Measurements from ENCODE around the gene ZNF148. TPM values are rescaled to one million over a fixed set of nuclear protein-coding genes. Genes with fewer than 3 reads are reported as not detected.
"Not testable (repeated sequence)": the region's sequence is repeated elsewhere in the genome, so short reads cannot be mapped to it uniquely, and the experiment has no call there.

ZNF148 gene
- total RNA-seq, 4 donors from 2014 or later: 32.4 to 50.7 (median 39.4) TPM

DNA sequence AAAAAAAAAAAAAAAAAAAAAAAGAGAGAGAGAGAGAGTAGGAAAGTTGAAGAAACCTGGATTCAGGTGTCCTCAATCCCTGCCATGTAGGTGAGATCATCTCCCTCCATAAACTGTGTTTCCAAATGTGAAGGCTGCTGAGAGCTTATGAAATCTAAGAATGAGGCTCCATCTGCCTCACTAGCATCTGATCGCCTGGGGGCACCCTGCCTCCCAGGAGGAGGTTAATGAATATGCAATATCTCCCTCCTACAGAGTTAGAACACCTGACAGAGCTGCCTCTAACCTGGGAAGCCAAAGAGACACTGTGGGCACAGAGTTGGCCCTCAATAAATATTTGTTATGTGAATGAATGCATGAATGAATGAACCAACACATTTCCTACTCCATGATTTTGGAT lies 23.8 kb upstream of the ZNF148 start:
- H3K4me3 ChIP-seq: no peak overlapping the region
- WGBS, 2 donors (ENCODE audit: low coverage in 1 of 2): 0 to 33% methylated on average over 1 of the region's 1 CpG
- TF ChIP-seq POLR2A (IDR thresholded peaks at IDR 0.05) (no peak), POLR2AphosphoS5 (IDR thresholded peaks at IDR 0.05) (no peak), EP300 (IDR thresholded peaks at IDR 0.05) (no peak)
- TF ChIP-seq, protein P1, sequence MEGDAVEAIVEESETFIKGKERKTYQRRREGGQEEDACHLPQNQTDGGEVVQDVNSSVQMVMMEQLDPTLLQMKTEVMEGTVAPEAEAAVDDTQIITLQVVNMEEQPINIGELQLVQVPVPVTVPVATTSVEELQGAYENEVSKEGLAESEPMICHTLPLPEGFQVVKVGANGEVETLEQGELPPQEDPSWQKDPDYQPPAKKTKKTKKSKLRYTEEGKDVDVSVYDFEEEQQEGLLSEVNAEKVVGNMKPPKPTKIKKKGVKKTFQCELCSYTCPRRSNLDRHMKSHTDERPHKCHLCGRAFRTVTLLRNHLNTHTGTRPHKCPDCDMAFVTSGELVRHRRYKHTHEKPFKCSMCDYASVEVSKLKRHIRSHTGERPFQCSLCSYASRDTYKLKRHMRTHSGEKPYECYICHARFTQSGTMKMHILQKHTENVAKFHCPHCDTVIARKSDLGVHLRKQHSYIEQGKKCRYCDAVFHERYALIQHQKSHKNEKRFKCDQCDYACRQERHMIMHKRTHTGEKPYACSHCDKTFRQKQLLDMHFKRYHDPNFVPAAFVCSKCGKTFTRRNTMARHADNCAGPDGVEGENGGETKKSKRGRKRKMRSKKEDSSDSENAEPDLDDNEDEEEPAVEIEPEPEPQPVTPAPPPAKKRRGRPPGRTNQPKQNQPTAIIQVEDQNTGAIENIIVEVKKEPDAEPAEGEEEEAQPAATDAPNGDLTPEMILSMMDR (IDR thresholded peaks at IDR 0.05): no peak
- H3K27me3 ChIP-seq: peaks cover 6% of the 10 kb centered on the region
- H3K36me3 ChIP-seq: no peaks in the 10 kb centered on the region
- no peak for ATAC-seq
- H3K4me1 ChIP-seq: no peaks in the 10 kb centered on the region
- no peaks in the 10 kb centered on the region for H3K9me3 ChIP-seq
- no peak overlapping the region for H3K27ac ChIP-seq

DNA sequence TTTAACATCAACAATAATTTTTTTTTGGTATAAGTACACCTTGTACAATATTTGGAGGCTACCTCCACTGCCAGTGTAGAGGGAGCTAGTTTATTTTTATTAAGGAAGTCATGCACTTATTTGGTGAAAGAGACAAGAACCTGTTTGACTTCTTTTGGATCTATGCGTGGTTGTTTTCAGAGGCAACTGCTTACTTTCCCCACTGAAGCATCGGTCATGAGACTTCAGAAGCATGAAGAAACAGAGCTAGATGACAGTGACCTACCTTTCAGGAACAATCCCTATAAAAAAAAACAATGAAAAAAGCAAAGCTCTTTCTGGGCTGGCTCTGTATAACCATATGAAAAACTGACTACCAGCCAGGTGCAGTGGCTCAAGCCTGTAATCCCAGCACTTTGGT lies 20.0 kb upstream of the ZNF148 start:
- no peaks in the 10 kb centered on the region for H3K4me1 ChIP-seq
- no peak overlapping the region for H3K4me3 ChIP-seq
- peaks cover 6% of the 10 kb centered on the region for H3K27me3 ChIP-seq
- no peaks in the 10 kb centered on the region for H3K36me3 ChIP-seq
- TF ChIP-seq, protein P1 (IDR thresholded peaks at IDR 0.05): no peak
- no peak for TF ChIP-seq POLR2A (IDR thresholded peaks at IDR 0.05)
- TF ChIP-seq EP300 (IDR thresholded peaks at IDR 0.05): no peak
- TF ChIP-seq POLR2AphosphoS5 (IDR thresholded peaks at IDR 0.05): no peak
- ATAC-seq: no peak
- H3K27ac ChIP-seq: no peak overlapping the region
- WGBS, 2 donors (ENCODE audit: low coverage in 1 of 2): 80% methylated on average over 2 of the region's 2 CpGs; no CpG with 5 or more reads in 1 of the 2 donors
- no peaks in the 10 kb centered on the region for H3K9me3 ChIP-seq

DNA sequence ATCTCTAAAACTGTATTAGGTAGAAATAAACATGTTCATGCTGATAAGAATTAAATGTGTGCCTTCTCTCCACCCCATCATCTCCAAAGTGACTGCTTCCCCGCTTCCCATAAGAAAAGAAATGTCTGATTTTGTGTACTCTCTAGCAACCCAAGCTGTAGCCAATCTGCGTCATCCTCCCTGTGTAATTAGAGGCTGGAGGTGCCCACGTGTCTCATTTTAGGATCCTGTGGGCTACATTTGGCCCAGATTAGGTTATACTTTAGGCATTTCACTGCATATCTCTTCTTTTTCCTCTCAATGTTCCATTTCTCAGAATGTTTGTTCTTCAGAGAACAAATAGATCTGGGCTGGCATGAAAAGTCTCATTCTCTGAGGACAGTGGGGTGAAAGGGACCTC lies 19.3 kb upstream of the ZNF148 start:
- H3K27ac ChIP-seq: no peak overlapping the region
- no peaks in the 10 kb centered on the region for H3K36me3 ChIP-seq
- no peaks in the 10 kb centered on the region for H3K9me3 ChIP-seq
- no peak for ATAC-seq
- no peak overlapping the region for H3K4me3 ChIP-seq
- TF ChIP-seq, protein P1 (IDR thresholded peaks at IDR 0.05): no peak
- TF ChIP-seq POLR2AphosphoS5 (IDR thresholded peaks at IDR 0.05) (no peak), EP300 (IDR thresholded peaks at IDR 0.05) (no peak), POLR2A (IDR thresholded peaks at IDR 0.05) (no peak)
- 67 to 86% methylated on average over 1 to 3 of the region's 3 CpGs for WGBS, 2 donors (ENCODE audit: low coverage in 1 of 2)
- H3K27me3 ChIP-seq: peaks cover 6% of the 10 kb centered on the region
- no peaks in the 10 kb centered on the region for H3K4me1 ChIP-seq

- H3K36me3 ChIP-seq: no peaks in the 10 kb centered on the region
- TF ChIP-seq POLR2AphosphoS5 (IDR thresholded peaks at IDR 0.05) (no peak), EP300 (IDR thresholded peaks at IDR 0.05) (no peak), POLR2A (IDR thresholded peaks at IDR 0.05) (no peak)
- TF ChIP-seq, protein P1 (IDR thresholded peaks at IDR 0.05): no peak
- no peak for ATAC-seq
- no peak overlapping the region for H3K27ac ChIP-seq
- no peaks in the 10 kb centered on the region for H3K9me3 ChIP-seq
- no peaks in the 10 kb centered on the region for H3K4me1 ChIP-seq
- 70 to 90% methylated on average over 7 of the region's 7 CpGs for WGBS, 2 donors (ENCODE audit: low coverage in 1 of 2)
- H3K27me3 ChIP-seq: no peaks in the 10 kb centered on the region
- H3K4me3 ChIP-seq: no peak overlapping the region
Measured at GRCh38 chr3:125389282-125389681, 14.2 kb upstream of the ZNF148 start.

GRCh38 chr3:125388369-125388768 lies 13.2 kb upstream of the ZNF148 start:
- H3K27me3 ChIP-seq, H3K4me1 ChIP-seq, H3K4me3 ChIP-seq, H3K27ac ChIP-seq, H3K9me3 ChIP-seq, ATAC-seq, H3K36me3 ChIP-seq: not testable (repeated sequence)
- 78 to 80% methylated on average over 4 to 5 of the region's 5 CpGs for WGBS, 2 donors (ENCODE audit: low coverage in 1 of 2)
